Left lobe of liver (tissue), 2 donors: Measurements from ENCODE around the gene CNN1. TPM values are rescaled to one million over a fixed set of nuclear protein-coding genes. Genes with fewer than 3 reads are reported as not detected.
A peak's percentile ranks its signal among the peaks of the same experiment; 100 is the strongest.
"Not testable (repeated sequence)": the region's sequence is repeated elsewhere in the genome, so short reads cannot be mapped to it uniquely, and the experiment has no call there.

Source experiments
- ATAC-seq: fragments of 200-7000 bp; cut with Tn5 transposase; one replicate; pipeline ENCODE4 v1.9.1; 2020; ENCODE audit warnings: mild to moderate bottlenecking, moderate library complexity
- DNase-seq: peaks from one replicate; pipeline ENCODE4 v3.0.0-alpha.2; 2020; ENCODE audit warnings: low spot score
- total RNA-seq: library from RNA; stranded (reverse); gene quantifications from one replicate; pipeline ENCODE4 v1.2.1, GENCODE V29; 2021
- donor health status: DM: no; HTN: no; CAD: no; lungs with moderate emphysema.
- donor health status: DM: no; HTN: yes; CAD: no.

The CNN1 gene
- total RNA-seq, 1 donor from 2014 or later: 0.98 TPM

GRCh38 chr19:11564082-11564807, 25.6 kb downstream of the CNN1 start:
- DNase-seq, ATAC-seq: not testable (repeated sequence)

GRCh38 chr19:11565649-11565980, 27.0 kb downstream of the CNN1 start:
- DNase-seq, ATAC-seq: not testable (repeated sequence)

GRCh38 chr19:11566164-11566563, 27.5 kb downstream of the CNN1 start:
- DNase-seq: no peak
- no peak for ATAC-seq

GRCh38 chr19:11570039-11570462, 31.4 kb downstream of the CNN1 start:
- no peak for ATAC-seq
- DNase-seq: no peak

GRCh38 chr19:11573354-11573753, 34.7 kb downstream of the CNN1 start:
- not testable (repeated sequence) for DNase-seq, ATAC-seq

GRCh38 chr19:11573763-11574162, 35.1 kb downstream of the CNN1 start:
- not testable (repeated sequence) for ATAC-seq, DNase-seq

- DNase-seq (no peak), ATAC-seq (no peak)
Observed at GRCh38 chr19:11574689-11575088, 36.0 kb downstream of the CNN1 start.

GRCh38 chr19:11576227-11576626, 37.6 kb downstream of the CNN1 start:
- DNase-seq (no peak), ATAC-seq (no peak)

- ATAC-seq (peak; percentile 46), DNase-seq (no peak)
Observed at GRCh38 chr19:11577451-11578257, 39.0 kb downstream of the CNN1 start, which contains the start of gene ACP5. Gene ACP5, minus strand, starts transcription at chr19:11577645. Its CDS starts 328 bp downstream, at chr19:11577317.

GRCh38 chr19:11578258-11579142, 39.8 kb downstream of the CNN1 start:
- ATAC-seq: peak; percentile 72

GRCh38 chr19:11580116-11580515, 41.5 kb downstream of the CNN1 start:
- ATAC-seq (no peak), DNase-seq (no peak)

More at GRCh38 chr19:11578258-11579142, 39.8 kb downstream of the CNN1 start:
- peak; percentile 59 for DNase-seq

- no peak for ATAC-seq
- no peak for DNase-seq
Observed at GRCh38 chr19:11581740-11582139, 43.1 kb downstream of the CNN1 start.

- DNase-seq: no peak
- no peak for ATAC-seq
Observed at GRCh38 chr19:11586331-11586730, 47.7 kb downstream of the CNN1 start.

GRCh38 chr19:11587302-11587974, 48.8 kb downstream of the CNN1 start:
- DNase-seq: peak; percentile 73
- ATAC-seq: peak; percentile 98

- DNase-seq (no peak), ATAC-seq (peak; percentile 55)
Observed at GRCh38 chr19:11587975-11588631, 49.5 kb downstream of the CNN1 start.

- DNase-seq: no peak
Observed at GRCh38 chr19:11594084-11594483, 55.4 kb downstream of the CNN1 start.

GRCh38 chr19:11596156-11596555, 57.5 kb downstream of the CNN1 start:
- no peak for ATAC-seq

More at GRCh38 chr19:11594084-11594483, 55.4 kb downstream of the CNN1 start:
- no peak for ATAC-seq

GRCh38 chr19:11597202-11598102, 58.8 kb downstream of the CNN1 start, which contains the start of gene ZNF627:
Gene ZNF627, plus strand, starts transcription at chr19:11597483. Its CDS starts 145 bp downstream, at chr19:11597628.
- ATAC-seq (peak; percentile 98), DNase-seq (peak; percentile 99)

More at GRCh38 chr19:11596156-11596555, 57.5 kb downstream of the CNN1 start:
- no peak for DNase-seq

GRCh38 chr19:11598103-11598483, 59.4 kb downstream of the CNN1 start:
- no peak for ATAC-seq

More at GRCh38 chr19:11598103-11598483, 59.4 kb downstream of the CNN1 start:
- DNase-seq: no peak
